Lower leg skin (tissue), 4 donors: ENCODE measurements around the gene RTTN. TPM values are rescaled to one million over a fixed set of nuclear protein-coding genes. Genes with fewer than 3 reads are reported as not detected.

Source experiments
- DNase-seq, 2 donors: peaks; one replicate each; pipeline ENCODE4 v3.0.0-alpha.2; 2019; ENCODE audit warnings: low spot score in 2 of 2
- H3K4me3 ChIP-seq: fragments of 200-600 bp; sonication (generic); 2 replicates; pipeline ENCODE4 v1.5.1; 2017; ENCODE audit warnings: mild to moderate bottlenecking, low read depth; ENCODE audit not compliant: poor library complexity, severe bottlenecking
- POLR2A ChIP-seq, 2 donors: fragments of 450-650 bp; IDR thresholded peaks; one replicate each; pipeline ENCODE4 v1.6.1; 2016 to 2017; ENCODE audit warnings: antibody characterized with exemption in 2 of 2, mild to moderate bottlenecking in 1 of 2, moderate library complexity in 1 of 2
- WGBS, 2 donors: methylation state at CpG; one replicate each; pipeline ENCODE4 v1.1.5; 2018; 5-methylcytosine and 5-hydroxymethylcytosine counted together
- intact Hi-C: fragments of 100-400 bp; cut with DNase I; formaldehyde crosslinking; loops from one replicate; pipeline ENCODE4 v1.15.0; 2023; ENCODE audit warnings: low total_unique reads
- total RNA-seq, 4 donors: library from RNA; depleted of rRNA; stranded (reverse); fragments of >200 nt; gene quantifications; one replicate each; pipeline ENCODE4 v1.1.0, GENCODE V29; 2016
- TF ChIP-seq, protein P1 (sequence below), 3 donors: fragments of 450-650 bp; IDR thresholded peaks; one replicate each; pipeline ENCODE4 v1.5.1; 2016; ENCODE audit warnings: antibody characterized with exemption in 3 of 3, mild to moderate bottlenecking in 3 of 3, moderate library complexity in 2 of 3

Gene RTTN
- total RNA-seq, 4 donors from 2014 or later, result 4.8 to 14.9 (median 7.8) TPM

DNA sequence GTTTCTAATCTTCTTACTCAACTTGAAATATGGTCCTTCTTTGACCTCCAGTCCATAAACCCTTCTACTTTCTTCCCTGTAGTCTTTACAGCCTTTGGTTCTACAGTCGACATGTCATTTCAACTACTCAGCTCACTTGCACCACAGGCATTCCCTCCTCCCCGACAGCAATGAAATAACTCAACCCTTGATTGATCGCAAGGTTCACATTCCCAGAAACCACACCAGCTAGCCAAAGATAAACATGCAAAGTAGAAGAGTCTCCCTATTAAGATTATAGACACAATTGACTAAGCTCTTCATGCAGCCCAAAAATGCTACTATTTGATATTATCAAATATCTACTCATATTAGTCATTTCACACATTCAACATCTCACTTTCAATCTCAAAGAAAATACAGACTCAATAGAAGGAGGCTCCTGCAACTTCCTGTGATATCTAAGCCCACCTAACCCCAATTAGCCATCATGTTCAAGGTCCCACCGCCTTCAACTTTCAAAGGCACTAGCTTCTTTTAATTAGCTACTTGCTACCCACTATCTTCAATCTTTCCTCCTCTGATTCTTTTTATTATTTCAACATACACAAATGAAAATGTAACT, 50.8 kb downstream of the RTTN start:
- 67% methylated on average over 4 of the region's 4 CpGs for WGBS, 2 donors
- intact Hi-C loops, result no loop called here

GRCh38 chr18:70151614-70152013, 53.9 kb downstream of the RTTN start:
- intact Hi-C loops, result no loop called here
- no peak overlapping the region for H3K4me3 ChIP-seq
- TF ChIP-seq, protein P1, sequence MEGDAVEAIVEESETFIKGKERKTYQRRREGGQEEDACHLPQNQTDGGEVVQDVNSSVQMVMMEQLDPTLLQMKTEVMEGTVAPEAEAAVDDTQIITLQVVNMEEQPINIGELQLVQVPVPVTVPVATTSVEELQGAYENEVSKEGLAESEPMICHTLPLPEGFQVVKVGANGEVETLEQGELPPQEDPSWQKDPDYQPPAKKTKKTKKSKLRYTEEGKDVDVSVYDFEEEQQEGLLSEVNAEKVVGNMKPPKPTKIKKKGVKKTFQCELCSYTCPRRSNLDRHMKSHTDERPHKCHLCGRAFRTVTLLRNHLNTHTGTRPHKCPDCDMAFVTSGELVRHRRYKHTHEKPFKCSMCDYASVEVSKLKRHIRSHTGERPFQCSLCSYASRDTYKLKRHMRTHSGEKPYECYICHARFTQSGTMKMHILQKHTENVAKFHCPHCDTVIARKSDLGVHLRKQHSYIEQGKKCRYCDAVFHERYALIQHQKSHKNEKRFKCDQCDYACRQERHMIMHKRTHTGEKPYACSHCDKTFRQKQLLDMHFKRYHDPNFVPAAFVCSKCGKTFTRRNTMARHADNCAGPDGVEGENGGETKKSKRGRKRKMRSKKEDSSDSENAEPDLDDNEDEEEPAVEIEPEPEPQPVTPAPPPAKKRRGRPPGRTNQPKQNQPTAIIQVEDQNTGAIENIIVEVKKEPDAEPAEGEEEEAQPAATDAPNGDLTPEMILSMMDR (IDR thresholded peaks at IDR 0.05), result no peak
- no peak for TF ChIP-seq POLR2A (IDR thresholded peaks at IDR 0.05)
- 82 to 84% methylated on average over 3 of the region's 3 CpGs for WGBS, 2 donors
- no peak for DNase-seq

More for the DNA sequence above, 50.8 kb downstream of the RTTN start:
- no peak for TF ChIP-seq POLR2A (IDR thresholded peaks at IDR 0.05)
- TF ChIP-seq, protein P1 (IDR thresholded peaks at IDR 0.05), result no peak
- DNase-seq, result no peak
- H3K4me3 ChIP-seq, result no peak overlapping the region

GRCh38 chr18:70149616-70150301, 55.7 kb downstream of the RTTN start:
- 72 to 80% methylated on average over 5 of the region's 5 CpGs for WGBS, 2 donors
- TF ChIP-seq POLR2A (IDR thresholded peaks at IDR 0.05), result no peak
- TF ChIP-seq, protein P1 (IDR thresholded peaks at IDR 0.05), result no peak
- DNase-seq, result no peak
- H3K4me3 ChIP-seq, result no peak overlapping the region
- intact Hi-C loops, result loop anchor here (5.0 kb wide), 1 partner anchor 1662 kb away; no protein-coding TSS in a partner anchor

DNA sequence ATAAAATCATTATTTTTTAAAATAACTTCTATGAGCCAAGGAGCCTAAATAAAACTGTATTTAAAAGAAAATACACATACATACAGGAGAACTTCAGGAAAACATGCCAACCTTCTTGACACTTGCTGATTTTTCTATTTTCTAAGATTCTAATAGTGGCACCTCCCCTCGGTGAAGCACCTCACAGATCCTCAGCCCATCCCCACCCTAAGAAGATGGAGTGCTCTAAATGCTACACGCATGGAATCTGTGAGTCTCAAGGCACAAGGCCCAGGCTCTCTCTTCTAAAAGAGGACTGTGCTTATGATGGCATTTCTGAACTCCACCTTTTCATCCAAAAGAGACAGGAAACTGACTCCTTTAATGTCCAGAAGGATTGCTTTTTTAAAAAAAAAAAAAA, 56.3 kb downstream of the RTTN start:
- DNase-seq, result no peak
- no peak overlapping the region for H3K4me3 ChIP-seq
- intact Hi-C loops, result loop anchor here (5.0 kb wide), 1 partner anchor 1662 kb away; no protein-coding TSS in a partner anchor
- WGBS, 2 donors, result 96 to 97% methylated on average over 2 of the region's 2 CpGs
- TF ChIP-seq, protein P1 (IDR thresholded peaks at IDR 0.05), result no peak
- no peak for TF ChIP-seq POLR2A (IDR thresholded peaks at IDR 0.05)

GRCh38 chr18:70148039-70148938, 57.2 kb downstream of the RTTN start:
- H3K4me3 ChIP-seq, result no peak overlapping the region
- no peak for DNase-seq
- intact Hi-C loops, result loop anchor here (5.0 kb wide), 1 partner anchor 1661 kb away; no protein-coding TSS in a partner anchor
- no peak for TF ChIP-seq POLR2A (IDR thresholded peaks at IDR 0.05)
- TF ChIP-seq, protein P1 (IDR thresholded peaks at IDR 0.05), result no peak
- 74 to 76% methylated on average over 8 of the region's 8 CpGs for WGBS, 2 donors
